SK-N-SH (cell line): Measurements from ENCODE around the gene CHTF18. TPM values are rescaled to one million over a fixed set of nuclear protein-coding genes. Genes with fewer than 3 reads are reported as not detected.
A peak's percentile ranks its signal among the peaks of the same experiment; 100 is the strongest.

ENCODE experiments used
- CHD2 ChIP-seq: fragments of 150-350 bp; IDR thresholded peaks from 2 replicates; pipeline ENCODE4 v1.6.1; 2018; ENCODE audit warnings: low read length; ENCODE audit not compliant: partially characterized antibody
- CTCF ChIP-seq: fragments of 200-600 bp; sonication (generic); IDR thresholded peaks from 2 replicates; pipeline ENCODE4 v1.6.1; 2017; ENCODE audit warnings: antibody characterized with exemption, mild to moderate bottlenecking, moderate library complexity
- ELF1 ChIP-seq: IDR thresholded peaks from 2 replicates; pipeline ENCODE4 v1.4.0; 2012
- EP300 ChIP-seq, 2 experiments: IDR thresholded peaks; 2 replicates each; pipeline versions ENCODE4 v1.4.0 to v1.6.1; 2012; ENCODE audit warnings: borderline replicate concordance in 1 of 2, low read depth in 1 of 2, low read length in 1 of 2
- EZH2phosphoT487 ChIP-seq: fragments of 200-600 bp; sonication (generic); IDR thresholded peaks from 2 replicates; pipeline ENCODE4 v1.6.1; 2017; ENCODE audit warnings: low read depth, mixed run types, mild to moderate bottlenecking, antibody characterized with exemption, moderate library complexity, borderline replicate concordance
- FOSL2 ChIP-seq: IDR thresholded peaks from 2 replicates; pipeline ENCODE4 v1.4.0; 2012; ENCODE audit warnings: low read depth, mild to moderate bottlenecking, moderate library complexity, borderline replicate concordance
- FOXJ3 ChIP-seq: sonication (generic); formaldehyde crosslinking; IDR thresholded peaks from 2 replicates; pipeline ENCODE4 v1.5.1; 2020; ENCODE audit warnings: mild to moderate bottlenecking, missing genetic modification reagents
- FOXM1 ChIP-seq: IDR thresholded peaks from 2 replicates; pipeline ENCODE4 v1.4.0; 2012; ENCODE audit warnings: low read depth, mild to moderate bottlenecking
- GATA2 ChIP-seq: sonication (generic); formaldehyde crosslinking; IDR thresholded peaks from 2 replicates; pipeline ENCODE4 v1.5.0; 2020; ENCODE audit warnings: mild to moderate bottlenecking, missing genetic modification reagents
- JUND ChIP-seq: IDR thresholded peaks from 2 replicates; pipeline ENCODE4 v1.4.0; 2012
- MAX ChIP-seq: IDR thresholded peaks from 2 replicates; pipeline ENCODE4 v1.4.0; 2012; ENCODE audit warnings: low read depth
- MEF2A ChIP-seq: IDR thresholded peaks from 2 replicates; pipeline ENCODE4 v1.4.0; 2012; ENCODE audit warnings: low read depth, borderline replicate concordance
- MXI1 ChIP-seq: IDR thresholded peaks from 2 replicates; pipeline ENCODE4 v1.6.1; 2012; ENCODE audit warnings: mild to moderate bottlenecking, low read depth, low read length, improper control_type of control experiment
- NFIC ChIP-seq: IDR thresholded peaks from 2 replicates; pipeline ENCODE4 v1.4.0; 2012; ENCODE audit warnings: borderline replicate concordance
- POLR2AphosphoS5 ChIP-seq: IDR thresholded peaks from 2 replicates; pipeline ENCODE4 v1.6.1; 2012; ENCODE audit warnings: low read depth, low read length
- RAD21 ChIP-seq: IDR thresholded peaks from 2 replicates; pipeline ENCODE4 v1.6.1; 2012; ENCODE audit warnings: mild to moderate bottlenecking, low read length
- RCOR1 ChIP-seq: fragments of 150-350 bp; IDR thresholded peaks from 2 replicates; pipeline ENCODE4 v1.6.1; 2017; ENCODE audit warnings: antibody characterized with exemption, low read length
- REST ChIP-seq: IDR thresholded peaks from 2 replicates; pipeline ENCODE4 v1.6.1; 2012; ENCODE audit warnings: mild to moderate bottlenecking, low read depth, low read length, moderate library complexity
- RXRA ChIP-seq: IDR thresholded peaks from 2 replicates; pipeline ENCODE4 v1.4.0; 2012; ENCODE audit warnings: low read depth, mild to moderate bottlenecking, borderline replicate concordance
- SMC3 ChIP-seq: IDR thresholded peaks from 2 replicates; pipeline ENCODE4 v1.6.1; 2012; ENCODE audit warnings: low read depth, low read length, improper control_type of control experiment
- TAF1 ChIP-seq: IDR thresholded peaks from 2 replicates; pipeline ENCODE4 v1.6.1; 2012; ENCODE audit warnings: low read depth, mild to moderate bottlenecking, low read length, moderate library complexity, borderline replicate concordance
- TCF12 ChIP-seq: IDR thresholded peaks from 2 replicates; pipeline ENCODE4 v1.4.0; 2012
- USF2 ChIP-seq: fragments of 150-350 bp; IDR thresholded peaks from 2 replicates; pipeline ENCODE4 v1.6.1; 2017; ENCODE audit warnings: antibody characterized with exemption, low read length, low read depth, borderline replicate concordance
- YY1 ChIP-seq: IDR thresholded peaks from 2 replicates; pipeline ENCODE4 v1.4.0; 2012; ENCODE audit warnings: low read depth, mild to moderate bottlenecking
- ZBTB33 ChIP-seq: IDR thresholded peaks from 2 replicates; pipeline ENCODE4 v1.4.0; 2012; ENCODE audit warnings: low read depth, borderline replicate concordance
- polyA plus RNA-seq, 3 experiments: library from polyadenylated mRNA; depleted of rRNA; stranded (reverse); fragments of >200 nt; gene quantifications; 2 replicates each; pipeline ENCODE4 v1.2.3, GENCODE V29; 2012

The CHTF18 gene
- polyA plus RNA-seq, 1 of the 3 experiments (the other 2 are of a cell fraction), result 17.7 TPM

- 0 out of 2 replicates have a peak, but pooled peaks have one; percentile 33 for TF ChIP-seq REST
- TF ChIP-seq NFIC, result peak; percentile 29; the same call in 1 of the 2 replicates
- TF ChIP-seq CHD2, result peak; percentile 81
- no peak for TF ChIP-seq USF2
- TF ChIP-seq FOSL2, result peak; percentile 10; the same call in 1 of the 2 replicates
- TF ChIP-seq SMC3, result peak; percentile 51; the same call in 1 of the 2 replicates
- no peak for TF ChIP-seq MEF2A
- TF ChIP-seq ELF1, result peak; percentile 100
- no peak for TF ChIP-seq GATA2 (CRISPR knock-in tag)
- TF ChIP-seq RXRA, result no peak
- peak; percentile 74 for TF ChIP-seq CTCF
- TF ChIP-seq MXI1, result peak; percentile 77
- TF ChIP-seq RAD21, result no peak; the same call in 1 of the 2 replicates
- peak; percentile 67; the same call in 1 of the 2 replicates for TF ChIP-seq POLR2AphosphoS5
- no peak for TF ChIP-seq EZH2phosphoT487
- TF ChIP-seq TCF12, result no peak; the same call in 1 of the 2 replicates
- TF ChIP-seq EP300 (IDR thresholded peaks at IDR 0.05; ENCODE audit: borderline replicate concordance in 1 of 2, low read depth in 1 of 2, low read length in 1 of 2), result no peak
- peak; percentile 96 for TF ChIP-seq YY1
- TF ChIP-seq MAX, result peak; percentile 71
- TF ChIP-seq FOXJ3, result no peak
- peak; percentile 87 for TF ChIP-seq ZBTB33
- peak; percentile 13; the same call in 1 of the 2 replicates for TF ChIP-seq FOXM1
- peak; percentile 94 for TF ChIP-seq TAF1
- no peak for TF ChIP-seq JUND
- TF ChIP-seq RCOR1, result no peak
These were observed 47.5 kb upstream of the CHTF18 start, which contains the start of gene CIAO3 (continued) for GRCh38 chr16:740764-741505.
